ENCODE results near the gene CDC16. TPM values are rescaled to one million over a fixed set of nuclear protein-coding genes. Genes with fewer than 3 reads are reported as not detected.
A peak's percentile ranks its signal among the peaks of the same experiment; 100 is the strongest.

Gene CDC16
- total and polyA plus RNA-seq, 9 of the 15 experiments (the other 6 are each of a cell fraction or from before 2014, with no cell fraction given) = 23.2 to 102 (median 51.6) TPM

DNA sequence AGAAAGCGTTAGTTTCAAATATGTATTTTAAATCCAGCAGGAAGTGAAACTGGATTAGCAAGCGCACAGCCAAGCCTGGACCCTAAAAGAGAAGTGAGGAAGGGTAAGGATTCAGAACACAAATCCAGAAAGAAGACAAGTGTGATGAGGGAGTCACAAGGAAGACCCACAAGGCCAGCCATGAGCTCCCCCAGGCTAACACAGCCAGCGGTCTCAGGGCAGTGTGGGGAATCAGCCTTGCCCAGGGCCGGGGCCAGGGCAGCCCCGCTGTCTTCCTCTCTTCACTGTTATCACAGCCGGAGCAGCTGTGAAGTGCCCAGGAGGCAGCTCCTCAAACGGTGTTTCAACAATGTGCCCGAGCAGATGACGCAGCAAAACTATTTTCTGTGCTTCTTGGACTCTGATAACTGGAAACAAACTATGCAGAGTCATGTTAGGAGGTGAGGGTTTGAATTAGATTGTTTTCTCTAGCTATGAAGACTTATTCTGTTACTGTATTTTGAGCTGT lies 12.2 kb upstream of the CDC16 start (continued):
- peak; percentile 95 for TF ChIP-seq MAFK (IDR thresholded peaks at IDR 0.05; ENCODE audit: low read length)
- TF ChIP-seq C11orf30 (IDR thresholded peaks at IDR 0.05; ENCODE audit: low read depth) = peak; percentile 98
- TF ChIP-seq TEAD4 (IDR thresholded peaks at IDR 0.05; ENCODE audit: low read length) = peak; percentile 87
- TF ChIP-seq TEAD4 (CRISPR knock-in tag; IDR thresholded peaks at IDR 0.05; ENCODE audit: borderline replicate concordance) = no peak
- TF ChIP-seq CBX3 (IDR thresholded peaks at IDR 0.05; ENCODE audit: borderline replicate concordance in 1 of 2, low read length in 2 of 2) = peak in 1 of 2 experiments; percentile 75; a peak in 1 of 3 replicates
- TF ChIP-seq MIER1 (IDR thresholded peaks at IDR 0.05; ENCODE audit: low read depth) = no peak
- 0 out of 4 replicates have a peak, but pooled peaks of 1 of the 2 experiments have one; percentile 16 for TF ChIP-seq FOXK2 (conservative IDR thresholded peaks at IDR 0.05 in 1 of 2, IDR thresholded peaks at IDR 0.05 in 1 of 2; ENCODE audit: low read depth in 2 of 2)
- TF ChIP-seq POLR2A (conservative IDR thresholded peaks at IDR 0.05) = peak; percentile 51
- TF ChIP-seq, protein P1, sequence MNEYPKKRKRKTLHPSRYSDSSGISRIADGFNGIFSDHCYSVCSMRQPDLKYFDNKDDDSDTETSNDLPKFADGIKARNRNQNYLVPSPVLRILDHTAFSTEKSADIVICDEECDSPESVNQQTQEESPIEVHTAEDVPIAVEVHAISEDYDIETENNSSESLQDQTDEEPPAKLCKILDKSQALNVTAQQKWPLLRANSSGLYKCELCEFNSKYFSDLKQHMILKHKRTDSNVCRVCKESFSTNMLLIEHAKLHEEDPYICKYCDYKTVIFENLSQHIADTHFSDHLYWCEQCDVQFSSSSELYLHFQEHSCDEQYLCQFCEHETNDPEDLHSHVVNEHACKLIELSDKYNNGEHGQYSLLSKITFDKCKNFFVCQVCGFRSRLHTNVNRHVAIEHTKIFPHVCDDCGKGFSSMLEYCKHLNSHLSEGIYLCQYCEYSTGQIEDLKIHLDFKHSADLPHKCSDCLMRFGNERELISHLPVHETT (CRISPR knock-in tag; conservative IDR thresholded peaks at IDR 0.05 in 1 of 2, IDR thresholded peaks at IDR 0.05 in 1 of 2) = peak in 1 of 2 experiments; percentile 72; a peak in 2 of 4 replicates
- TF ChIP-seq, protein P2, sequence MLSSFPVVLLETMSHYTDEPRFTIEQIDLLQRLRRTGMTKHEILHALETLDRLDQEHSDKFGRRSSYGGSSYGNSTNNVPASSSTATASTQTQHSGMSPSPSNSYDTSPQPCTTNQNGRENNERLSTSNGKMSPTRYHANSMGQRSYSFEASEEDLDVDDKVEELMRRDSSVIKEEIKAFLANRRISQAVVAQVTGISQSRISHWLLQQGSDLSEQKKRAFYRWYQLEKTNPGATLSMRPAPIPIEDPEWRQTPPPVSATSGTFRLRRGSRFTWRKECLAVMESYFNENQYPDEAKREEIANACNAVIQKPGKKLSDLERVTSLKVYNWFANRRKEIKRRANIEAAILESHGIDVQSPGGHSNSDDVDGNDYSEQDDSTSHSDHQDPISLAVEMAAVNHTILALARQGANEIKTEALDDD (IDR thresholded peaks at IDR 0.05) = no peak
- TF ChIP-seq ELF2 (CRISPR knock-in tag; IDR thresholded peaks at IDR 0.05) = no peak
- peak; percentile 93 for TF ChIP-seq ARID1B (IDR thresholded peaks at IDR 0.05)
- TF ChIP-seq EP300 (IDR thresholded peaks at IDR 0.05; ENCODE audit: low read length) = peak; percentile 84; the same call in 1 of the 2 replicates
- no peak for TF ChIP-seq ATF1 (CRISPR knock-in tag; IDR thresholded peaks at IDR 0.05)
- TF ChIP-seq ATF1 (tag; IDR thresholded peaks at IDR 0.05) = peak; percentile 59
- TF ChIP-seq TAF1 (IDR thresholded peaks at IDR 0.05; ENCODE audit: control insufficient read depth, extremely low read depth, insufficient read depth, low read length, severe bottlenecking) = peak; percentile 36
- TF ChIP-seq HDAC2 (IDR thresholded peaks at IDR 0.05) = peak; percentile 75; the same call in 1 of the 2 replicates
- no peak for TF ChIP-seq CREBBP (IDR thresholded peaks at IDR 0.05; ENCODE audit: low read depth, low read length)
- TF ChIP-seq ZNF316 (IDR thresholded peaks at IDR 0.05) = peak; percentile 100
- TF ChIP-seq, protein P3, sequence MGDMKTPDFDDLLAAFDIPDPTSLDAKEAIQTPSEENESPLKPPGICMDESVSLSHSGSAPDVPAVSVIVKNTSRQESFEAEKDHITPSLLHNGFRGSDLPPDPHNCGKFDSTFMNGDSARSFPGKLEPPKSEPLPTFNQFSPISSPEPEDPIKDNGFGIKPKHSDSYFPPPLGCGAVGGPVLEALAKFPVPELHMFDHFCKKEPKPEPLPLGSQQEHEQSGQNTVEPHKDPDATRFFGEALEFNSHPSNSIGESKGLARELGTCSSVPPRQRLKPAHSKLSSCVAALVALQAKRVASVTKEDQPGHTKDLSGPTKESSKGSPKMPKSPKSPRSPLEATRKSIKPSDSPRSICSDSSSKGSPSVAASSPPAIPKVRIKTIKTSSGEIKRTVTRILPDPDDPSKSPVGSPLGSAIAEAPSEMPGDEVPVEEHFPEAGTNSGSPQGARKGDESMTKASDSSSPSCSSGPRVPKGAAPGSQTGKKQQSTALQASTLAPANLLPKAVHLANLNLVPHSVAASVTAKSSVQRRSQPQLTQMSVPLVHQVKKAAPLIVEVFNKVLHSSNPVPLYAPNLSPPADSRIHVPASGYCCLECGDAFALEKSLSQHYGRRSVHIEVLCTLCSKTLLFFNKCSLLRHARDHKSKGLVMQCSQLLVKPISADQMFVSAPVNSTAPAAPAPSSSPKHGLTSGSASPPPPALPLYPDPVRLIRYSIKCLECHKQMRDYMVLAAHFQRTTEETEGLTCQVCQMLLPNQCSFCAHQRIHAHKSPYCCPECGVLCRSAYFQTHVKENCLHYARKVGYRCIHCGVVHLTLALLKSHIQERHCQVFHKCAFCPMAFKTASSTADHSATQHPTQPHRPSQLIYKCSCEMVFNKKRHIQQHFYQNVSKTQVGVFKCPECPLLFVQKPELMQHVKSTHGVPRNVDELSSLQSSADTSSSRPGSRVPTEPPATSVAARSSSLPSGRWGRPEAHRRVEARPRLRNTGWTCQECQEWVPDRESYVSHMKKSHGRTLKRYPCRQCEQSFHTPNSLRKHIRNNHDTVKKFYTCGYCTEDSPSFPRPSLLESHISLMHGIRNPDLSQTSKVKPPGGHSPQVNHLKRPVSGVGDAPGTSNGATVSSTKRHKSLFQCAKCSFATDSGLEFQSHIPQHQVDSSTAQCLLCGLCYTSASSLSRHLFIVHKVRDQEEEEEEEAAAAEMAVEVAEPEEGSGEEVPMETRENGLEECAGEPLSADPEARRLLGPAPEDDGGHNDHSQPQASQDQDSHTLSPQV (IDR thresholded peaks at IDR 0.05) = peak; percentile 96
- no peak for TF ChIP-seq ZNF143 (CRISPR knock-in tag; IDR thresholded peaks at IDR 0.05)
- TF ChIP-seq GATAD2B (IDR thresholded peaks at IDR 0.05; ENCODE audit: borderline replicate concordance) = peak; percentile 41; the same call in 1 of the 2 replicates
- TF ChIP-seq, protein P4, sequence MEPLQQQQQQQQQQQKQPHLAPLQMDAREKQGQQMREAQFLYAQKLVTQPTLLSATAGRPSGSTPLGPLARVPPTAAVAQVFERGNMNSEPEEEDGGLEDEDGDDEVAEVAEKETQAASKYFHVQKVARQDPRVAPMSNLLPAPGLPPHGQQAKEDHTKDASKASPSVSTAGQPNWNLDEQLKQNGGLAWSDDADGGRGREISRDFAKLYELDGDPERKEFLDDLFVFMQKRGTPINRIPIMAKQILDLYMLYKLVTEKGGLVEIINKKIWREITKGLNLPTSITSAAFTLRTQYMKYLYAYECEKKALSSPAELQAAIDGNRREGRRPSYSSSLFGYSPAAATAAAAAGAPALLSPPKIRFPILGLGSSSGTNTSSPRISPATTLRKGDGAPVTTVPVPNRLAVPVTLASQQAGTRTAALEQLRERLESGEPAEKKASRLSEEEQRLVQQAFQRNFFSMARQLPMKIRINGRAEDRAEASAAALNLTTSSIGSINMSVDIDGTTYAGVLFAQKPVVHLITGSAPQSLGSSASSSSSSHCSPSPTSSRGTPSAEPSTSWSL (CRISPR knock-in tag; IDR thresholded peaks at IDR 0.05; ENCODE audit: borderline replicate concordance) = no peak
